T-helper 2 cell (primary cell): ENCODE results near the gene TMEM256.
A peak's percentile ranks its signal among the peaks of the same experiment; 100 is the strongest.
"Not testable (repeated sequence)": the region's sequence is repeated elsewhere in the genome, so short reads cannot be mapped to it uniquely, and the experiment has no call there.

Experiments
- DNase-seq, 5 experiments: peaks; one replicate each; pipeline versions ENCODE4 v3.0.0 to v3.0.0-alpha.2; 2012 to 2022

TMEM256 gene

GRCh38 chr17:7383371-7383741 lies 20.5 kb downstream of the TMEM256 start:
- DNase-seq: no peak

- DNase-seq: no peak
Observed at GRCh38 chr17:7382901-7383300, 21.0 kb downstream of the TMEM256 start.

GRCh38 chr17:7380855-7381683 lies 22.8 kb downstream of the TMEM256 start, which contains the start of gene TNK1:
Gene TNK1, plus strand, starts transcription at chr17:7381089. Its CDS starts 1,838 bp downstream, at chr17:7382927.
- DNase-seq: no peak

- no peak for DNase-seq
Observed at GRCh38 chr17:7380321-7380720, 23.6 kb downstream of the TMEM256 start.

- DNase-seq: no peak
Observed at GRCh38 chr17:7379134-7379533, 24.8 kb downstream of the TMEM256 start.

GRCh38 chr17:7374353-7374752 lies 29.5 kb downstream of the TMEM256 start:
- DNase-seq: no peak

- no peak for DNase-seq
Observed at GRCh38 chr17:7370853-7371252, 33.0 kb downstream of the TMEM256 start.

GRCh38 chr17:7369825-7370224 lies 34.1 kb downstream of the TMEM256 start:
- DNase-seq: no peak

GRCh38 chr17:7368599-7368994 lies 35.3 kb downstream of the TMEM256 start:
- not testable (repeated sequence) for DNase-seq

- DNase-seq: no peak
Observed at GRCh38 chr17:7367918-7368598, 35.8 kb downstream of the TMEM256 start.

GRCh38 chr17:7367083-7367482 lies 36.8 kb downstream of the TMEM256 start:
- DNase-seq: no peak

GRCh38 chr17:7365963-7366362 lies 37.9 kb downstream of the TMEM256 start:
- DNase-seq: not testable (repeated sequence)

- no peak for DNase-seq
Observed at GRCh38 chr17:7363311-7363710, 40.6 kb downstream of the TMEM256 start.

GRCh38 chr17:7361906-7362305 lies 42.0 kb downstream of the TMEM256 start:
- DNase-seq: no peak

- no peak for DNase-seq
Observed at GRCh38 chr17:7357381-7357780, 46.5 kb downstream of the TMEM256 start.

GRCh38 chr17:7356756-7357155 lies 47.1 kb downstream of the TMEM256 start:
- no peak for DNase-seq

- DNase-seq: peak; percentile 61 to 87 (median 75)
Observed at GRCh38 chr17:7356072-7356549, 47.8 kb downstream of the TMEM256 start.

- no peak for DNase-seq
Observed at GRCh38 chr17:7355573-7355972, 48.3 kb downstream of the TMEM256 start.

GRCh38 chr17:7355053-7355452 lies 48.8 kb downstream of the TMEM256 start, which contains the start of gene TMEM95:
Gene TMEM95, plus strand, starts transcription at chr17:7355156. Its CDS starts 49 bp downstream, at chr17:7355205.
- no peak for DNase-seq

GRCh38 chr17:7354262-7354843 lies 49.5 kb downstream of the TMEM256 start:
- DNase-seq: peak in 1 of 5 experiments; percentile 38
